H1 (cell line): Measurements from ENCODE around the gene TCEA2. TPM values are rescaled to one million over a fixed set of nuclear protein-coding genes. Genes with fewer than 3 reads are reported as not detected.
A peak's percentile ranks its signal among the peaks of the same experiment; 100 is the strongest.

ENCODE experiments used
- CTCF ChIA-PET: fragments of 300-600 bp; sonication (Branson Sonifier 250); formaldehyde crosslinking; loops from one replicate; lab custom pipeline; 2021; ENCODE audit not compliant: partially characterized antibody; lab: Charles Lee
- POLR2A ChIA-PET: fragments of 300-600 bp; sonication (Branson Sonifier 250); formaldehyde crosslinking; loops from one replicate; lab custom pipeline; 2021; ENCODE audit warnings: inconsistent platforms; ENCODE audit not compliant: partially characterized antibody; lab: Charles Lee
- DNase-seq, 2 experiments: peaks; one replicate each; pipeline versions ENCODE4 v3.0.0 to v3.0.0-alpha.2; 2010 to 2022; ENCODE audit warnings: low spot score in 2 of 2, low read depth in 1 of 2, mixed read lengths in 1 of 2
- FAIRE-seq: peaks from 2 replicates; lab custom pipeline; 2011; peaks lifted over from hg19 to GRCh38; lab: Jason Lieb, UNC
- H2AFZ ChIP-seq: 2 replicates; pipeline ENCODE4 v1.8.1; 2012; ENCODE audit warnings: low read length, inconsistent platforms
- H2AK5ac ChIP-seq: 2 replicates; pipeline ENCODE4 v1.6.1; 2013; ENCODE audit warnings: low read depth, low read length
- H2BK120ac ChIP-seq: replicated peaks from 2 replicates; pipeline ENCODE3; 2013; ENCODE audit warnings: low read depth, low read length, inconsistent platforms
- H2BK12ac ChIP-seq: 2 replicates; pipeline ENCODE4 v1.6.1; 2013; ENCODE audit warnings: low read depth, low read length
- H2BK15ac ChIP-seq: 2 replicates; pipeline ENCODE4 v1.6.1; 2013; ENCODE audit warnings: low read length
- H2BK20ac ChIP-seq: 2 replicates; pipeline ENCODE4 v1.6.1; 2013; ENCODE audit warnings: low read length
- H2BK5ac ChIP-seq: 2 replicates; pipeline ENCODE4 v1.6.1; 2013; ENCODE audit warnings: low read depth, low read length
- H3K14ac ChIP-seq: 2 replicates; pipeline ENCODE4 v1.6.1; 2013; ENCODE audit warnings: inconsistent platforms; ENCODE audit not compliant: insufficient read length
- H3K18ac ChIP-seq: 2 replicates; pipeline ENCODE4 v1.6.1; 2013; ENCODE audit warnings: low read length; ENCODE audit errors: extremely low read depth
- H3K23ac ChIP-seq: 2 replicates; pipeline ENCODE4 v1.6.1; 2013; ENCODE audit warnings: inconsistent platforms; ENCODE audit not compliant: insufficient read length
- H3K23me2 ChIP-seq: 2 replicates; pipeline ENCODE4 v1.6.1; 2013; ENCODE audit warnings: low read depth, low read length
- H3K27ac ChIP-seq: 2 replicates; pipeline ENCODE4 v1.6.1; 2011; ENCODE audit warnings: low read depth, low read length, inconsistent platforms
- H3K27me3 ChIP-seq, 4 experiments: replicated peaks in 1 of 4; 1 replicate in 1 of 4; 2 replicates in 3 of 4; pipeline versions ENCODE4 v1.6.1 to v1.8.1; 2011 to 2013; ENCODE audit warnings: low read length in 3 of 4, mild to moderate bottlenecking in 3 of 4, inconsistent platforms in 2 of 4, mixed read lengths in 2 of 4, moderate library complexity in 1 of 4; ENCODE audit not compliant: control insufficient read depth in 3 of 4, insufficient read depth in 3 of 4; ENCODE audit errors: extremely low read depth in 1 of 4
- H3K36me3 ChIP-seq, 4 experiments: 2 replicates each; pipeline versions ENCODE4 v1.6.1 to v1.8.1; 2011 to 2013; ENCODE audit warnings: mild to moderate bottlenecking in 4 of 4, low read length in 3 of 4, moderate library complexity in 2 of 4, control low read depth in 1 of 4, inconsistent platforms in 1 of 4; ENCODE audit not compliant: insufficient read depth in 4 of 4, control insufficient read depth in 2 of 4
- H3K4ac ChIP-seq: replicated peaks from 2 replicates; pipeline ENCODE3; 2013; ENCODE audit warnings: low read length, low read depth, mixed read lengths, inconsistent platforms; ENCODE audit not compliant: insufficient read length
- H3K4me1 ChIP-seq, 4 experiments: replicated peaks in 1 of 4; 1 replicate in 1 of 4; 2 replicates in 3 of 4; pipeline versions ENCODE4 v1.6.1 to v1.8.1; 2011 to 2013; ENCODE audit warnings: low read length in 3 of 4, inconsistent platforms in 2 of 4, mixed read lengths in 1 of 4; ENCODE audit not compliant: insufficient read depth in 4 of 4, control insufficient read depth in 3 of 4
- H3K4me2 ChIP-seq, 2 experiments: 2 replicates each; pipeline versions ENCODE4 v1.6.1 to v1.8.1; 2011 to 2013; ENCODE audit warnings: low read depth in 2 of 2, low read length in 2 of 2, control low read depth in 1 of 2, inconsistent platforms in 1 of 2, mild to moderate bottlenecking in 1 of 2; ENCODE audit not compliant: insufficient read depth in 1 of 2
- H3K4me3 ChIP-seq, 4 experiments: fragments of 200-600, 300-600 bp in 1 of 4; sonication (generic), shearing (Covaris generic), sonication (Bioruptor Twin) in 1 of 4; 2 replicates each; pipeline versions ENCODE4 v1.5.1 to v1.8.1; 2011 to 2016; ENCODE audit warnings: low read length in 4 of 4, low read depth in 3 of 4, control low read depth in 2 of 4, inconsistent platforms in 2 of 4, mild to moderate bottlenecking in 2 of 4, mixed read lengths in 1 of 4, moderate library complexity in 1 of 4; ENCODE audit not compliant: insufficient read depth in 2 of 4; ENCODE audit errors: extremely low read depth in 1 of 4
- H3K56ac ChIP-seq: replicated peaks from 2 replicates; pipeline ENCODE3; 2013; ENCODE audit warnings: low read depth, mild to moderate bottlenecking, mixed read lengths, low read length, inconsistent platforms; ENCODE audit not compliant: insufficient read length
- H3K79me1 ChIP-seq: 2 replicates; pipeline ENCODE4 v1.6.1; 2013; ENCODE audit warnings: low read depth, low read length, control low read depth
- H3K79me2 ChIP-seq, 2 experiments: 2 replicates each; pipeline versions ENCODE4 v1.6.1 to v1.8.1; 2012 to 2013; ENCODE audit warnings: low read length in 2 of 2, mild to moderate bottlenecking in 2 of 2, inconsistent platforms in 1 of 2; ENCODE audit not compliant: insufficient read depth in 2 of 2, control insufficient read depth in 1 of 2
- H3K9ac ChIP-seq, 4 experiments: replicated peaks in 1 of 4; 1 replicate in 1 of 4; 2 replicates in 3 of 4; pipeline versions ENCODE4 v1.6.1 to v1.8.1; 2011 to 2013; ENCODE audit warnings: low read depth in 3 of 4, low read length in 3 of 4, control low read depth in 2 of 4, mild to moderate bottlenecking in 2 of 4, moderate library complexity in 2 of 4, inconsistent platforms in 1 of 4; ENCODE audit errors: extremely low read depth in 1 of 4
- H3K9me3 ChIP-seq, 2 experiments: 2 replicates each; pipeline versions ENCODE4 v1.6.1 to v1.8.1; 2012 to 2013; ENCODE audit warnings: mild to moderate bottlenecking in 2 of 2, moderate library complexity in 2 of 2, control low read depth in 1 of 2, inconsistent platforms in 1 of 2, low read depth in 1 of 2, low read length in 1 of 2, mixed read lengths in 1 of 2; ENCODE audit not compliant: insufficient read depth in 2 of 2
- H4K20me1 ChIP-seq, 2 experiments: replicated peaks in 1 of 2; 2 replicates each; pipeline versions ENCODE3 to v1.8.1; 2011 to 2013; ENCODE audit warnings: inconsistent platforms in 2 of 2, low read length in 2 of 2, mild to moderate bottlenecking in 1 of 2; ENCODE audit not compliant: insufficient read depth in 2 of 2, control insufficient read depth in 1 of 2
- H4K5ac ChIP-seq: 2 replicates; pipeline ENCODE4 v1.6.1; 2013; ENCODE audit warnings: low read length, low read depth, mixed read lengths, inconsistent platforms; ENCODE audit not compliant: insufficient read length
- H4K8ac ChIP-seq: 2 replicates; pipeline ENCODE4 v1.8.0; 2013; ENCODE audit warnings: mild to moderate bottlenecking, moderate library complexity, low read length, inconsistent platforms; ENCODE audit not compliant: insufficient read depth; ENCODE audit errors: extremely low read depth
- H4K91ac ChIP-seq: replicated peaks from 2 replicates; pipeline ENCODE3; 2013; ENCODE audit warnings: low read length, mixed read lengths, inconsistent platforms; ENCODE audit not compliant: insufficient read length
- BCL11A ChIP-seq, 2 experiments: IDR thresholded peaks; one replicate each; pipeline ENCODE4 v1.6.1; 2011; ENCODE audit warnings: low read depth in 2 of 2, low read length in 2 of 2, mild to moderate bottlenecking in 2 of 2
- CTBP2 ChIP-seq: IDR thresholded peaks from 2 replicates; pipeline ENCODE4 v1.7.0; 2011; ENCODE audit warnings: borderline replicate concordance, mild to moderate bottlenecking, moderate library complexity, mixed read lengths, low read length; ENCODE audit not compliant: insufficient read depth, insufficient read length
- JUN ChIP-seq: IDR thresholded peaks from 2 replicates; pipeline ENCODE4 v1.6.1; 2011; ENCODE audit warnings: low read depth, mild to moderate bottlenecking, improper control_type of control experiment, low read length
- NRF1 ChIP-seq: IDR thresholded peaks from 2 replicates; pipeline ENCODE4 v1.6.1; 2011; ENCODE audit warnings: mild to moderate bottlenecking, low read depth, low read length, improper control_type of control experiment
- POLR2A ChIP-seq, 2 experiments: IDR thresholded peaks; 1 replicate in 1 of 2; 2 replicates in 1 of 2; pipeline ENCODE4 v1.6.1; 2011; ENCODE audit warnings: low read depth in 2 of 2, low read length in 2 of 2, mild to moderate bottlenecking in 2 of 2; ENCODE audit errors: control extremely low read depth in 1 of 2
- RAD21 ChIP-seq, 2 experiments: IDR thresholded peaks in 1 of 2; conservative IDR thresholded peaks in 1 of 2; 2 replicates each; pipeline ENCODE4 v1.6.1; 2011; ENCODE audit warnings: low read depth in 2 of 2, low read length in 2 of 2, improper control_type of control experiment in 1 of 2, inconsistent platforms in 1 of 2, mild to moderate bottlenecking in 1 of 2, moderate library complexity in 1 of 2
- RXRA ChIP-seq: IDR thresholded peaks from 2 replicates; pipeline ENCODE4 v1.6.1; 2011; ENCODE audit warnings: low read depth, mild to moderate bottlenecking, low read length, moderate library complexity; ENCODE audit not compliant: insufficient read depth
- TAF1 ChIP-seq: IDR thresholded peaks from 2 replicates; pipeline ENCODE4 v1.6.1; 2011; ENCODE audit warnings: mild to moderate bottlenecking, low read depth, low read length
- WGBS, 2 experiments: shearing (Covaris generic) in 1 of 2; methylation state at CpG; one replicate each; pipeline versions ENCODE4 v1.1.6 to v1.1.7; 2013 to 2015; ENCODE audit warnings: low lambda C conversion rate in 2 of 2, mixed read lengths in 2 of 2, inconsistent platforms in 1 of 2, low coverage in 1 of 2, missing lambda C conversion rate in 1 of 2; ENCODE audit not compliant: insufficient replicate concordance in 2 of 2, insufficient coverage in 1 of 2, insufficient read length in 1 of 2; ENCODE audit errors: extremely low coverage in 1 of 2, missing lambda C conversion rate in 1 of 2; 5-methylcytosine and 5-hydroxymethylcytosine counted together
- polyA plus RNA-seq, 7 experiments: library from polyadenylated mRNA; depleted of rRNA in 3 of 7; stranded (reverse) in 5 of 7; unstranded in 2 of 7; fragments of >200 nt in 5 of 7; fragments of 200-250 nt in 2 of 7; gene quantifications; 1 replicate in 5 of 7; 2 replicates in 1 of 7; 4 replicates in 1 of 7; pipeline versions ENCODE4 v1.2.1 to v1.2.3, GENCODE V29; 2011 to 2013; ENCODE audit warnings: missing spikeins in 2 of 7, mixed read lengths in 2 of 7
- total RNA-seq: library from RNA; stranded (reverse); fragmentation: NEBNext Ultra II Directional; extraction: Animal tissue kit (Norgen Biotek cat#: 25700); gene quantifications from 2 replicates; pipeline ENCODE4 v1.2.1, GENCODE V29; 2021
- TF ChIP-seq, protein P1 (sequence below): IDR thresholded peaks from 2 replicates; pipeline ENCODE4 v1.6.1; 2011; ENCODE audit warnings: low read length, improper control_type of control experiment
- TF ChIP-seq, protein P2 (sequence below): IDR thresholded peaks from 2 replicates; pipeline ENCODE4 v1.6.1; 2012; ENCODE audit warnings: inconsistent platforms

Gene TCEA2
- total and polyA plus RNA-seq, 2 of the 8 experiments (the other 6 are each of a cell fraction or from before 2014, with no cell fraction given), result 41.4 to 42.3 TPM

DNA sequence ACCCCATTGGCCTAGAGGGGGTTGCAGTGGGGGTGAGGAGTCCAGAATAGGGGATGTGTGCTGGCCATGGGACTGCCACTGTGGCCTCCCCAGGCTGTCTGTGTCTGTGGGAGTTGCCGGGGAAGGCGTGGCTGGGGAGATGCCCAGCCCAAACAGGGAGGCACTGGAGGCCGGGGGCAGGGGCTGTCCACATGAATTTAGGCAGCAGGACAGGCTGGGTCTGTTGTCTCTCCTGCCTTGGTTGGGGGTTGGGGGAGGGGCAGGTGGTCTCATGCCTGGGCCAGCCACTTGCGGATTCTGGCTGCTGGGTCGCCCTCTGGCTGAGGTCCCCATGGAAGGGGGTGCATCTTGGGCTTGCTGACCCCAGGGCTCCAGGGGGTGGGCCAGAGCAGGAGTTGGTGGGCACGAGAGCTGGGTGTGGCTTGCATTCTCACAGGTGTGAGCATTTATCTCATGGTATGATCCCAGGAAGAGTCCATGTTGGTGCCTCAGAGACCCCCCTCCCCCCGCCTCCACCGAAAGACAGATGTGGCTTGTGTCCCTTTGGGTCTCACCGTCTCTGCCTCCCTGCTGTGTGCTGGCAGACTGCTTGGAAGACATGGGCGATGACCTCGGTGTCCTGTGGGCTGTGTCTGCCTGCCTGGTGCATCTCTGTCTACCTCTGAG is 17.5 kb upstream of the TCEA2 start:
- no peak overlapping the region for H3K14ac ChIP-seq
- H3K27me3 ChIP-seq, result peaks cover 53 to 84% (median 79%) of the 10 kb centered on the region in 4 experiments
- peak overlapping the region; percentile 72; the same call in 1 of the 2 replicates for H2BK20ac ChIP-seq
- no peak overlapping the region for H3K27ac ChIP-seq
- no peaks in the 10 kb centered on the region for H3K9me3 ChIP-seq
- H3K36me3 ChIP-seq, result peaks cover 0 to 10% (median 0%) of the 10 kb centered on the region in 4 experiments; a peak in 1 of 8 replicates
- peak overlapping the region; percentile 96; the same call in 1 of the 2 replicates for H2BK12ac ChIP-seq
- no peak overlapping the region for H2BK120ac ChIP-seq
- no peak overlapping the region for H3K9ac ChIP-seq
- ChIA-PET CTCF (interaction anchor here (2.0 to 2.7 kb wide), 3 partner anchors 12 to 75 kb away, joined by 7 to 9 read pairs (median 9); partner anchors contain the start of gene PRPF6), POLR2A (interaction anchor here (1.3 to 2.3 kb wide), 2 partner anchors 12 to 46 kb away, joined by 3 to 8 read pairs; no protein-coding TSS in a partner anchor)
- no peak overlapping the region for H3K4me2 ChIP-seq
- H4K8ac ChIP-seq, result peak overlapping the region; percentile 51; the same call in 1 of the 2 replicates
- no peak for FAIRE-seq
- peak overlapping the region; percentile 6; the same call in 1 of the 2 replicates for H2BK5ac ChIP-seq
- H3K4me3 ChIP-seq, result no peak overlapping the region
- 73% methylated on average over 11 of the region's 11 CpGs; no CpG with 5 or more reads in 1 of the 2 experiments for WGBS, 2 experiments
- no peak overlapping the region for H3K56ac ChIP-seq
- H3K23me2 ChIP-seq, result peaks cover 4% of the 10 kb centered on the region; the same call in 1 of the 2 replicates
- DNase-seq, result no peak
- H2BK15ac ChIP-seq, result no peak overlapping the region; the same call in 1 of the 2 replicates
- no peak overlapping the region for H4K5ac ChIP-seq
- peak overlapping the region; percentile 69 for H4K91ac ChIP-seq
- H3K4me1 ChIP-seq, result peaks cover 0 to 28% (median 9%) of the 10 kb centered on the region in 4 experiments; a peak in 6 of 7 replicates
- H3K23ac ChIP-seq, result no peak overlapping the region
- no peak overlapping the region for H2AFZ ChIP-seq
- H4K20me1 ChIP-seq, result no peaks in the 10 kb centered on the region
- no peaks in the 10 kb centered on the region for H3K79me1 ChIP-seq
- H2AK5ac ChIP-seq, result 0 out of 2 replicates have a peak overlapping the region, but pooled peaks have one; percentile 75
- no peaks in the 10 kb centered on the region for H3K79me2 ChIP-seq
- no peak overlapping the region for H3K4ac ChIP-seq
- peak overlapping the region; percentile 38; the same call in 1 of the 2 replicates for H3K18ac ChIP-seq
- TF ChIP-seq RAD21 (IDR thresholded peaks at IDR 0.05 in 1 of 2, conservative IDR thresholded peaks at IDR 0.05 in 1 of 2; ENCODE audit: low read depth in 2 of 2, low read length in 2 of 2) (no peak), POLR2A (IDR thresholded peaks at IDR 0.05; ENCODE audit: control extremely low read depth in 1 of 2, low read depth in 2 of 2, low read length in 2 of 2) (no peak), RXRA (no peak), TAF1 (no peak), NRF1 (no peak), BCL11A (IDR thresholded peaks at IDR 0.05; ENCODE audit: low read depth in 2 of 2, low read length in 2 of 2) (no peak), CTBP2 (no peak), JUN (no peak)
- TF ChIP-seq, protein P1, sequence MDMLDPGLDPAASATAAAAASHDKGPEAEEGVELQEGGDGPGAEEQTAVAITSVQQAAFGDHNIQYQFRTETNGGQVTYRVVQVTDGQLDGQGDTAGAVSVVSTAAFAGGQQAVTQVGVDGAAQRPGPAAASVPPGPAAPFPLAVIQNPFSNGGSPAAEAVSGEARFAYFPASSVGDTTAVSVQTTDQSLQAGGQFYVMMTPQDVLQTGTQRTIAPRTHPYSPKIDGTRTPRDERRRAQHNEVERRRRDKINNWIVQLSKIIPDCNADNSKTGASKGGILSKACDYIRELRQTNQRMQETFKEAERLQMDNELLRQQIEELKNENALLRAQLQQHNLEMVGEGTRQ, result no peak
- TF ChIP-seq, protein P2, sequence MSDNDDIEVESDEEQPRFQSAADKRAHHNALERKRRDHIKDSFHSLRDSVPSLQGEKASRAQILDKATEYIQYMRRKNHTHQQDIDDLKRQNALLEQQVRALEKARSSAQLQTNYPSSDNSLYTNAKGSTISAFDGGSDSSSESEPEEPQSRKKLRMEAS, result no peak
